ENCODE data around the gene IKZF3.
"Not testable (repeated sequence)": the region's sequence is repeated elsewhere in the genome, so short reads cannot be mapped to it uniquely, and the experiment has no call there.

IKZF3 gene

GRCh38 chr17:39738983-39739884, 124.9 kb downstream of the IKZF3 start:
- no peak for DNase-seq (ENCODE audit: low spot score)

- DNase-seq (ENCODE audit: low spot score), result peak; percentile 28
These were observed 125.6 kb downstream of the IKZF3 start for GRCh38 chr17:39738568-39738901.

- no peak for DNase-seq (ENCODE audit: low spot score)
These were observed 126.1 kb downstream of the IKZF3 start, which contains the start of gene GRB7 for GRCh38 chr17:39737760-39738567. Gene GRB7, plus strand, starts transcription at chr17:39737938. Its CDS starts 4,364 bp downstream, at chr17:39742302.

DNA sequence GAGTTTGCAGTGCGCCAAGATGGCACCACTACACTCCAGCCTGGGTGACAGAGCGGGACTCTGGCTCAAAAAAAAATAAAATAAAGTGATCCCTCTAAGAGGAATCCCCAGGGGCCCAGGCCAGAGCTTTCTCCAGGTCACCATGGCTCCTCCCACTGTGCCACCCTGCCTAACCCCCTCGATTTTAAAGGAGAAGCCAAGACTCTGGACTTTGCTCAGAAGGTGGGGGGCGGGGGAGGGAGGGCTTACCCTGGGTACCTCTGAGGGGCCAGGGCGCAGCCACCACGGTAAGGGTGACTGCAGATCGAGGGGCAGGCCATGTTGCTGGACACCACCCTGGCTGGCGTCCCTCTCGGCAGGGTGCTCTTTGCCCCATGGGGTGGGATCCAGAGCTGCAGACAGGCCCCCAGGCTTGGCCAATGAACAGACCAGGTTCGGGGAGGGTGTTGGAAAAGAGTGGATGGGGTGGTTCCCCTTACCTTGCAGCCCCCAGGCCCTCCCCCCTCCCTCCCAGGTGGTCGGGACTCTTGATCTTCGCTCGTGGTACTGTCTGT, 126.8 kb downstream of the IKZF3 start:
- no peak for DNase-seq (ENCODE audit: low spot score)

- no peak for DNase-seq (ENCODE audit: low spot score)
These were observed 127.6 kb downstream of the IKZF3 start for GRCh38 chr17:39736319-39737165.

DNA sequence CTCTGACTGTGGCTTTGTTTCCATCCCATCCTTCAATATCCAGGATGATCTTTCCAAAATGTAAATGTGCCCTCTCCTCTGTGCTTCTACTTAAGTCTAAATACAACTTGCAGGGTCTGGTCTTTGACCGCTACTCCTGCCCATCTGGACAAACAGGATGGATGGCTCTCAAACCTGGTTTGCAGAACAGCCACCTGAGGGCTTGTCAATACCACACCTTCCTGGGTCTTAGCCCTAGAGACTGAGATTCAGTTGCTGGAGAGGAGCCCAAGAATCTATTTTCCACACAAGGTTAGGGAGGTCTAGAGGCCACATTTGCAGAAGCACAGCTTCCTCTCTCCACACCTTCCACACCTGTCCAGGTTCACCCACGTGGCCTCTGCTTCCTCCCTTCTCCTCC, 128.2 kb downstream of the IKZF3 start:
- DNase-seq (ENCODE audit: low spot score), result no peak

GRCh38 chr17:39732586-39732985, 131.5 kb downstream of the IKZF3 start:
- no peak for DNase-seq (ENCODE audit: low spot score)

DNA sequence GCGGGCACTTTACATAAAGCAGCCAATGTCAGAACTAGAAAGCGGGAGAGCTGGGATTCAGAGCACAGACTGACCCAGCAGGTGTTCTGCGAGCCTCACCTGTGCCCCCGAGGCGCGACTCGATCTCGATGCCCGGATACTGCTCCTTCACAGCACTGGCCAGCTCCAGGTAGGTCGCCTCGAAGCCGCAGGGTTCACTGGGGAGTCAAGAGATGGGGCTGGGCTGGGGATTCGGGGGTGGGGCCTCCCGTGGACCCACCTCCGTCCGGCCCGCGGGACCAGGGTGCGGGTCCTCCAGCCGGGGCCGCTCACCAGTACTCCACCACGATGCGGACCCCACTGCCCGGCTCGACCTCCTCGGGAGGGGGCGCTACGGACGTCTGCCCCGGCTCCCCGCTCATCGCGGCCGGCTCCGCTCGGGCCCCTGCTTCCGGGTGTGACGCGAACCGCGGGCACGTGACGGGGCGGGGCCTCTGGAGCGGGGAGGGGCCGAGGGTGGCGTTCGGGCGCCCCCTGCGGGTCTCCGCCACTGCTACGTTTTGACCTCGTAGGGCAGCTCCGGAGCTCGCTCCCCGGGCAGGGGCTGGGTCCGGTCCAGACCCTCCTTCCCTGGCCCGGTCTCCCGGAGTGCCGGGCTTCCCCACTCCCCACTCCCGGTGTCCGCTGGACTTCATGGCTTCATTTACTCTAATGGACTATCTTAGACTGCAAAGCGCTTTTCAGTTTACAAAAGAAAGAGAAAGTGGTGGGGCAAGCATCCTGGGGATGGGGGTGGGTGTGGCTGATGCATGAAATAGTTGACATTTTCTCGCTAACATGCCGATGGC, 133.8 kb downstream of the IKZF3 start, which contains the start of gene MIEN1:
Gene MIEN1, minus strand, starts transcription at position 438 of the 827 bp plus-strand sequence. Its CDS starts 37 bp downstream, at position 401.
- peak; percentile 91 for DNase-seq (ENCODE audit: low spot score)

GRCh38 chr17:39729280-39729851, 134.7 kb downstream of the IKZF3 start:
- no peak for DNase-seq (ENCODE audit: low spot score)

- DNase-seq (ENCODE audit: low spot score), result no peak
These were observed 136.6 kb downstream of the IKZF3 start for GRCh38 chr17:39727556-39727955.

DNA sequence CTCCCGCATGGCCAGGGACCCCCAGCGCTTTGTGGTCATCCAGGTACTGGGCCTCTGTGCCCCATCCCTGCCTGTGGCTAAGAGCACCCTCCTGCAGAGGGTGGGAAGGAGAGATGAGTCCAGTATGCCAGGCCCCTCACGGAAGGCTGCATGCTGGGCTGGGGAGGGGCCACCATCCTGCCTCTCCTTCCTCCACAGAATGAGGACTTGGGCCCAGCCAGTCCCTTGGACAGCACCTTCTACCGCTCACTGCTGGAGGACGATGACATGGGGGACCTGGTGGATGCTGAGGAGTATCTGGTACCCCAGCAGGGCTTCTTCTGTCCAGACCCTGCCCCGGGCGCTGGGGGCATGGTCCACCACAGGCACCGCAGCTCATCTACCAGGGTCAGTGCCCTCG, 137.5 kb downstream of the IKZF3 start:
- no peak for DNase-seq (ENCODE audit: low spot score)

DNA sequence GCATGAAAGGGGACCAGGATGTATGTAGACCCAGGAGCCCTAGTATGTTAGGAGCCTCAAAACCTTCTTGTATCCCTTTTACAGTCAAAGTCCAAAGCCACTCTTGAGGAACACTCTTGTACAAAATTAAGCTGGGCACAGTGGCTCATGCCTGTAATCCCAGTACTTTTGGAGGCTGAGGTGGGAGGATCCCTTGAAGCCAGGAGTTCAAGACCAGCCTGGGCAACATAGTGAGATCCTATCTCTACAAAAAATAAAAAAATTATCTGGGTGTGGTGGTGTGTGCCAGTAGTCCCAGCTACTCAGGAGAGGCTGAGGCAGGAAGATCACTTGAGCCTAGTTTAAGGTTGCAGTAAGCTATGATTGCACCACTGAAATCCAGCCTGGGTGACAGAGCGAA, 138.2 kb downstream of the IKZF3 start:
- not testable (repeated sequence) for DNase-seq (ENCODE audit: low spot score)

GRCh38 chr17:39724731-39725130, 139.4 kb downstream of the IKZF3 start:
- no peak for DNase-seq (ENCODE audit: low spot score)

DNA sequence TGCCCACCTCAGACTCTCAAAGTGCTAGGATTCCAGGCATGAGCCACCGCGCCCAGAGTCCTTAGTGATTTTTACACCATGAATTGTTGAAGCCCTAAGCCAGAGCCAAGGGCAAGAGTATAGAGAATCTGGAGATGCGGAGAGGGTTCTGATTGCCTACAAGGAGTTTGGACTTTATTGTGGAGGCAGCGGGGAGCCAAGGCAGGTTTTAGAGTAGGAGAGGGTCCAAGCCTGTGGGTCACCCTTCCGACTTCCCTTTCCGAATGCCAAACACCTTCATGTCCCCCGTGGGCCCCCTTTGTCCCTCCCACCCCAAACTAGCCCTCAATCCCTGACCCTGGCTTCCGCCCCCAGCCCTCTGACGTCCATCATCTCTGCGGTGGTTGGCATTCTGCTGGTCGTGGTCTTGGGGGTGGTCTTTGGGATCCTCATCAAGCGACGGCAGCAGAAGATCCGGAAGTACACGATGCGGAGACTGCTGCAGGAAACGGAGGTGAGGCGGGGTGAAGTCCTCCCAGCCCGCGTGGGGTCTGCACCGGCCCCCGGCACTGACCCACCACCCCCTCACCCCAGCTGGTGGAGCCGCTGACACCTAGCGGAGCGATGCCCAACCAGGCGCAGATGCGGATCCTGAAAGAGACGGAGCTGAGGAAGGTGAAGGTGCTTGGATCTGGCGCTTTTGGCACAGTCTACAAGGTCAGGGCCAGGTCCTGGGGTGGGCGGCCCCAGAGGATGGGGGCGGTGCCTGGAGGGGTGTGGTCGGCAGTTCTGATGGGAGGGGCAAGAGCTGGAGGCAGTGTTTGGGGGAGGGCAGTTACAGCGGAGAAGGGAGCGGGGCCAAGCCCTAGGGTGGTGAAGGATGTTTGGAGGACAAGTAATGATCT, 140.9 kb downstream of the IKZF3 start:
- no peak for DNase-seq (ENCODE audit: low spot score)

GRCh38 chr17:39722104-39722503, 142.0 kb downstream of the IKZF3 start:
- no peak for DNase-seq (ENCODE audit: low spot score)

GRCh38 chr17:39719563-39720355, 144.4 kb downstream of the IKZF3 start:
- no peak for DNase-seq (ENCODE audit: low spot score)

DNA sequence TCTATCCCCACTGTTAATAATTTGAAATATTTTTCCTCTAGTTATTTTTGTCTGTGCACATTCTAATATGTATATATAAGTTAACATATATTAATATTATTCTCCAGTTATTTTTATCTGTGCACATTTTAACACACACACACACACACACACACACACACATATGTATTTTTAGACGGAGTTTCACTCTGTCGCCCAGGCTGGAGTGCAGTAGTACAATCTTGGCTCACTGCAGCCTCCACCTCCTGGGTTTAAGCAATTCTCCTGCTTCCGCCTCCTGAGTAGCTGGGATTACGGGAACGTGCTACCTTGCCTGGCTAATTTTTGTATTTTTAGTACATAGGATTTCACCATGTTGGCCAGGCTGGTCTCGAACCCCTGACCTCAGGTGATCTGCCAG, 146.5 kb downstream of the IKZF3 start:
- DNase-seq (ENCODE audit: low spot score), result no peak

DNA sequence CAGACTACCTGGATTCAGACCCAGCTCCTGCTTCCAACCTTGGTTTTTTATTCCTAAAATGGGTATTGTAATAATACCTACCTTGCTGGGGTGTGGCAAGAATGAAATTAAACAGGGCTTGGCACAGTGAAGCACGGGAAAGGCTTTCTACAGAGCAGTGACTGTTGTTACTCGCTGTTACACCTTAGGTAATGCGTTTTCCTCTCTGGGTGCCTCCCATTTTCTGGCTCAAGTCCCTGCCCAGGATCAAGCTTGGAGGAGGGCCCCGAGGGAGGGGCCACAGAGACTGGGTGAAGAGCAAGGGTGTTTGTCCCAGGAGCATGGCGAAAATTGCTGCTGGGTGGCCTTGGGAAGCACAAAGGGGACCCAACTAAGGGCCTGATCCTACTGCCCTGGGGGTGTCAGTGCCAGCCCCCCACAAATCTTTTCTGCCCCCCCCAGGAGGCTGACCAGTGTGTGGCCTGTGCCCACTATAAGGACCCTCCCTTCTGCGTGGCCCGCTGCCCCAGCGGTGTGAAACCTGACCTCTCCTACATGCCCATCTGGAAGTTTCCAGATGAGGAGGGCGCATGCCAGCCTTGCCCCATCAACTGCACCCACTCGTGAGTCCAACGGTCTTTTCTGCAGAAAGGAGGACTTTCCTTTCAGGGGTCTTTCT, 147.1 kb downstream of the IKZF3 start:
- no peak for DNase-seq (ENCODE audit: low spot score)
